K562 (cell line): ENCODE measurements around the gene SCAP. TPM values are rescaled to one million over a fixed set of nuclear protein-coding genes. Genes with fewer than 3 reads are reported as not detected.

Source experiments
- GABPA ChIP-seq: fragments of 200-800 bp; sonication (Bioruptor generic); conservative IDR thresholded peaks from 2 replicates; pipeline ENCODE4 v1.6.1; 2016; ENCODE audit warnings: low read depth, missing genetic modification characterization, missing compliant biosample characterization
- IFI16 ChIP-seq: fragments of 250-450 bp; sonication (Bioruptor Pico); IDR thresholded peaks from 2 replicates; pipeline ENCODE4 v2.1.2; 2022; ENCODE audit warnings: mild to moderate bottlenecking, inconsistent platforms
- MEF2A ChIP-seq: IDR thresholded peaks from 2 replicates; pipeline ENCODE4 v1.6.1; 2011; ENCODE audit warnings: low read depth, mild to moderate bottlenecking, low read length, moderate library complexity; ENCODE audit not compliant: control insufficient read depth
- MTA3 ChIP-seq: fragments of 450-650 bp; formaldehyde crosslinking; IDR thresholded peaks from 2 replicates; pipeline ENCODE4 v1.6.1; 2017; ENCODE audit warnings: mild to moderate bottlenecking, borderline replicate concordance
- NFATC3 ChIP-seq: fragments of 450-650 bp; IDR thresholded peaks from 2 replicates; pipeline ENCODE4 v1.6.1; 2017; ENCODE audit warnings: mild to moderate bottlenecking
- NONO ChIP-seq, 2 experiments: fragments of 200-400 bp in 1 of 2; fragments of 450-650 bp in 1 of 2; formaldehyde crosslinking in 1 of 2; IDR thresholded peaks; 2 replicates each; pipeline ENCODE4 v1.6.1; 2017; ENCODE audit warnings: low read depth in 2 of 2, mild to moderate bottlenecking in 2 of 2, moderate library complexity in 2 of 2, low read length in 1 of 2
- RB1 ChIP-seq: fragments of 450-650 bp; IDR thresholded peaks from 2 replicates; pipeline ENCODE4 v1.6.1; 2017; ENCODE audit warnings: low read depth, mild to moderate bottlenecking
- RBM25 ChIP-seq: fragments of 200-400 bp; formaldehyde crosslinking; IDR thresholded peaks from 2 replicates; pipeline ENCODE4 v1.6.1; 2018; ENCODE audit warnings: low read length, low read depth, moderate library complexity; ENCODE audit not compliant: severe bottlenecking
- SIN3A ChIP-seq, 2 experiments: fragments of 150-350 bp in 1 of 2; IDR thresholded peaks; 2 replicates each; pipeline ENCODE4 v1.6.1; 2011 to 2016; ENCODE audit warnings: borderline replicate concordance in 2 of 2, low read depth in 2 of 2, low read length in 2 of 2, mild to moderate bottlenecking in 2 of 2, moderate library complexity in 2 of 2; ENCODE audit not compliant: control insufficient read depth in 1 of 2
- SIX5 ChIP-seq, 2 experiments: IDR thresholded peaks; 2 replicates each; pipeline ENCODE4 v1.6.1; 2011; ENCODE audit warnings: low read length in 2 of 2, borderline replicate concordance in 1 of 2, low read depth in 1 of 2, mild to moderate bottlenecking in 1 of 2, moderate library complexity in 1 of 2; ENCODE audit not compliant: insufficient read depth in 1 of 2
- SMARCB1 ChIP-seq: IDR thresholded peaks from 2 replicates; pipeline ENCODE4 v1.6.1; 2011; ENCODE audit warnings: improper control_type of control experiment, low read depth; ENCODE audit not compliant: insufficient read length
- XRCC5 ChIP-seq: fragments of 200-400 bp; formaldehyde crosslinking; IDR thresholded peaks from 2 replicates; pipeline ENCODE4 v1.6.1; 2017; ENCODE audit warnings: low read depth, mild to moderate bottlenecking, low read length
- ZBTB7A ChIP-seq: IDR thresholded peaks from 2 replicates; pipeline ENCODE4 v1.6.1; 2011; ENCODE audit warnings: low read depth, mild to moderate bottlenecking, low read length, moderate library complexity, borderline replicate concordance; ENCODE audit not compliant: control insufficient read depth
- ZNF217 ChIP-seq: sonication (generic); formaldehyde crosslinking; IDR thresholded peaks from 2 replicates; pipeline ENCODE4 v1.8.0; 2022; ENCODE audit warnings: mild to moderate bottlenecking, missing genetic modification reagents
- ZNF354B ChIP-seq: fragments of 250-450 bp; sonication (Bioruptor Pico); IDR thresholded peaks from 2 replicates; pipeline ENCODE4 v1.4.0; 2020
- polyA plus RNA-seq, 8 experiments: library from polyadenylated mRNA; depleted of rRNA in 4 of 8; stranded (reverse) in 5 of 8; unstranded in 3 of 8; fragments of >200 nt; fragmentation: Nextera tagmentation in 2 of 8; fragmentation: Illumina TruSeq in 1 of 8; extraction: Ambion mirVana in 2 of 8; extraction: Trizol in 1 of 8; gene quantifications; 2 replicates each; pipeline versions ENCODE4 v1.2.1 to v1.2.3, GENCODE V29; 2011 to 2014; ENCODE audit warnings: inconsistent platforms in 1 of 8, missing spikeins in 1 of 8
- total RNA-seq, 7 experiments: library from RNA; depleted of rRNA in 6 of 7; stranded (reverse); fragments of >200 nt in 6 of 7; fragmentation: Illumina TruSeq in 2 of 7; extraction: Trizol in 2 of 7; gene quantifications; 2 replicates each; pipeline versions ENCODE4 v1.2.1 to v1.2.3, GENCODE V29; 2011 to 2021; ENCODE audit warnings: low replicate concordance in 1 of 7
- TF ChIP-seq, protein P1 (sequence below): sonication (generic); formaldehyde crosslinking; IDR thresholded peaks from 2 replicates; pipeline ENCODE4 v1.8.1; 2023; ENCODE audit warnings: missing genetic modification reagents, mild to moderate bottlenecking, borderline replicate concordance
- TF ChIP-seq, protein P2 (sequence below): fragments of 250-450 bp; sonication (Bioruptor Pico); IDR thresholded peaks from 2 replicates; pipeline ENCODE4 v1.6.1; 2021; ENCODE audit warnings: mild to moderate bottlenecking
- TF ChIP-seq, protein P3 (sequence below): sonication (generic); formaldehyde crosslinking; IDR thresholded peaks from 2 replicates; pipeline ENCODE4 v1.8.0; 2022; ENCODE audit warnings: missing genetic modification reagents, mild to moderate bottlenecking, moderate library complexity, borderline replicate concordance
- TF ChIP-seq, protein P4 (sequence below): sonication (generic); formaldehyde crosslinking; IDR thresholded peaks from 2 replicates; pipeline ENCODE4 v1.8.0; 2022; ENCODE audit warnings: mild to moderate bottlenecking, missing genetic modification reagents

SCAP gene
- total and polyA plus RNA-seq, 9 of the 15 experiments (the other 6 are each of a cell fraction or from before 2014, with no cell fraction given), result 2.6 to 104 (median 37.8) TPM

DNA sequence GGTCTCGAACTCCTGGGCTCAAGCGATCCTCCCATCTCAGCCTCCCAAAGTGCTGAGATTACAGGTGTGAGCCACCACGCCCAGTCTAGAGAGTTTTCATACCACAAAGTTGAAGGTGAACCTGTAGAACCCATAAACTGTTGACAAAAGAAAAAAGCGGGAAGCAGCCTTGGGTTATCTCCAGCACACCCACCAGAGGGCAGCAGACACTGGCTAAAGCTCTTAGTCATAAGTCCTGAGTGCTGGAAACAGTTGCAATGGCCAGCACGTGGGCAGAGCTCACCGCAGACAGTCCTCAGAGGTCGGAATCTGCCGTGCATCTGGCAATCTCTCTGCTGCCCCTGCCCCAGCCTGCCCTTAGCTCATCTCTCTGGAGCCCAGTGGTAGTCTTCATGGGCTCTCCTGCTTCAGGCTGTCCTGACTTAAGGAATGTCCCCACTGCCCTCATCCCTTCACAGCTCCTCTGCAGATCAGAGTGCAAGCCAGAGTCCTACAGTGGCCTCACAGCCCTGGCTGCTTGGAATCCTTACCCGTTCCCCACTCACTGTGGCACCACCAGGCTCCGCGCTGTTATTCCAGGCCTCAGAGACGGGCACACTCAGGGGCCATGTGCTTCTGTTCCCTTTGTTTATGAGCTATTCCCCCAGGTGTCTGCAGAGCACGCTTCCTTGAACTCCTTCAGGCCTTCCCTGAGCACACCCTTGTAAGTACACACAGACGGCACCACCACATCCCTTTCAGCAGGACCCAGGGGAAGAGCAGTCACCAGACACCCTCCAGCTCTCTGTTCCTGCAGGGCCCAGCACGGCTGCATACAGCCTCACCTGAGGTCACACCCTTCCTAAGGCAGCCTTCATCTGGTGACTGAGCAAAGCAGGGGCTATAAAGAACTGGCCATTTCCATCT, 46.6 kb upstream of the SCAP start (continued):
- TF ChIP-seq RBM25, result no peak
- TF ChIP-seq ZNF217 (CRISPR knock-in tag), result no peak
- TF ChIP-seq, protein P1, sequence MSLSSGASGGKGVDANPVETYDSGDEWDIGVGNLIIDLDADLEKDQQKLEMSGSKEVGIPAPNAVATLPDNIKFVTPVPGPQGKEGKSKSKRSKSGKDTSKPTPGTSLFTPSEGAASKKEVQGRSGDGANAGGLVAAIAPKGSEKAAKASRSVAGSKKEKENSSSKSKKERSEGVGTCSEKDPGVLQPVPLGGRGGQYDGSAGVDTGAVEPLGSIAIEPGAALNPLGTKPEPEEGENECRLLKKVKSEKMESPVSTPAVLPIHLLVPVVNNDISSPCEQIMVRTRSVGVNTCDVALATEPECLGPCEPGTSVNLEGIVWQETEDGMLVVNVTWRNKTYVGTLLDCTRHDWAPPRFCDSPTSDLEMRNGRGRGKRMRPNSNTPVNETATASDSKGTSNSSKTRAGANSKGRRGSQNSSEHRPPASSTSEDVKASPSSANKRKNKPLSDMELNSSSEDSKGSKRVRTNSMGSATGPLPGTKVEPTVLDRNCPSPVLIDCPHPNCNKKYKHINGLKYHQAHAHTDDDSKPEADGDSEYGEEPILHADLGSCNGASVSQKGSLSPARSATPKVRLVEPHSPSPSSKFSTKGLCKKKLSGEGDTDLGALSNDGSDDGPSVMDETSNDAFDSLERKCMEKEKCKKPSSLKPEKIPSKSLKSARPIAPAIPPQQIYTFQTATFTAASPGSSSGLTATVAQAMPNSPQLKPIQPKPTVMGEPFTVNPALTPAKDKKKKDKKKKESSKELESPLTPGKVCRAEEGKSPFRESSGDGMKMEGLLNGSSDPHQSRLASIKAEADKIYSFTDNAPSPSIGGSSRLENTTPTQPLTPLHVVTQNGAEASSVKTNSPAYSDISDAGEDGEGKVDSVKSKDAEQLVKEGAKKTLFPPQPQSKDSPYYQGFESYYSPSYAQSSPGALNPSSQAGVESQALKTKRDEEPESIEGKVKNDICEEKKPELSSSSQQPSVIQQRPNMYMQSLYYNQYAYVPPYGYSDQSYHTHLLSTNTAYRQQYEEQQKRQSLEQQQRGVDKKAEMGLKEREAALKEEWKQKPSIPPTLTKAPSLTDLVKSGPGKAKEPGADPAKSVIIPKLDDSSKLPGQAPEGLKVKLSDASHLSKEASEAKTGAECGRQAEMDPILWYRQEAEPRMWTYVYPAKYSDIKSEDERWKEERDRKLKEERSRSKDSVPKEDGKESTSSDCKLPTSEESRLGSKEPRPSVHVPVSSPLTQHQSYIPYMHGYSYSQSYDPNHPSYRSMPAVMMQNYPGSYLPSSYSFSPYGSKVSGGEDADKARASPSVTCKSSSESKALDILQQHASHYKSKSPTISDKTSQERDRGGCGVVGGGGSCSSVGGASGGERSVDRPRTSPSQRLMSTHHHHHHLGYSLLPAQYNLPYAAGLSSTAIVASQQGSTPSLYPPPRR, result no peak
- TF ChIP-seq NONO (IDR thresholded peaks at IDR 0.05; ENCODE audit: low read depth in 2 of 2, low read length in 1 of 2), result no peak
- no peak for TF ChIP-seq ZNF354B (CRISPR knock-in tag)
- TF ChIP-seq SMARCB1, result no peak
- TF ChIP-seq, protein P2, sequence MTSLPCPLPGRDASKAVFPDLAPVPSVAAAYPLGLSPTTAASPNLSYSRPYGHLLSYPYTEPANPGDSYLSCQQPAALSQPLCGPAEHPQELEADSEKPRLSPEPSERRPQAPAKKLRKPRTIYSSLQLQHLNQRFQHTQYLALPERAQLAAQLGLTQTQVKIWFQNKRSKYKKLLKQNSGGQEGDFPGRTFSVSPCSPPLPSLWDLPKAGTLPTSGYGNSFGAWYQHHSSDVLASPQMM (CRISPR knock-in tag), result no peak
- no peak for TF ChIP-seq SIN3A (IDR thresholded peaks at IDR 0.05; ENCODE audit: borderline replicate concordance in 2 of 2, control insufficient read depth in 1 of 2, low read depth in 2 of 2, low read length in 2 of 2)
- TF ChIP-seq MTA3, result peak; percentile 81; the same call in 1 of the 2 replicates
- no peak for TF ChIP-seq SIX5 (IDR thresholded peaks at IDR 0.05; ENCODE audit: borderline replicate concordance in 1 of 2, insufficient read depth in 1 of 2, low read depth in 1 of 2, low read length in 2 of 2)
- TF ChIP-seq NFATC3, result 0 out of 2 replicates have a peak, but pooled peaks have one; percentile 68
- peak; percentile 100 for TF ChIP-seq RB1
- TF ChIP-seq, protein P3, sequence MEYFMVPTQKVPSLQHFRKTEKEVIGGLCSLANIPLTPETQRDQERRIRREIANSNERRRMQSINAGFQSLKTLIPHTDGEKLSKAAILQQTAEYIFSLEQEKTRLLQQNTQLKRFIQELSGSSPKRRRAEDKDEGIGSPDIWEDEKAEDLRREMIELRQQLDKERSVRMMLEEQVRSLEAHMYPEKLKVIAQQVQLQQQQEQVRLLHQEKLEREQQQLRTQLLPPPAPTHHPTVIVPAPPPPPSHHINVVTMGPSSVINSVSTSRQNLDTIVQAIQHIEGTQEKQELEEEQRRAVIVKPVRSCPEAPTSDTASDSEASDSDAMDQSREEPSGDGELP (CRISPR knock-in tag), result peak; percentile 80; the same call in 1 of the 2 replicates
- TF ChIP-seq XRCC5, result peak; percentile 58; the same call in 1 of the 2 replicates
- TF ChIP-seq IFI16 (CRISPR knock-in tag), result no peak
- TF ChIP-seq MEF2A, result no peak
- TF ChIP-seq ZBTB7A, result no peak
- TF ChIP-seq, protein P4, sequence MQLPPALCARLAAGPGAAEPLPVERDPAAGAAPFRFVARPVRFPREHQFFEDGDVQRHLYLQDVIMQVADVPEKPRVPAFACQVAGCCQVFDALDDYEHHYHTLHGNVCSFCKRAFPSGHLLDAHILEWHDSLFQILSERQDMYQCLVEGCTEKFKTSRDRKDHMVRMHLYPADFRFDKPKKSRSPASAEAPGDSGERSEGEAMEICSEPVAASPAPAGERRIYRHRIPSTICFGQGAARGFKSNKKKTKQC (CRISPR knock-in tag), result peak; percentile 73; the same call in 1 of the 2 replicates
- no peak for TF ChIP-seq GABPA
